HepG2 (cell line): ENCODE results near the gene CYTH1. TPM values are rescaled to one million over a fixed set of nuclear protein-coding genes. Genes with fewer than 3 reads are reported as not detected.
A peak's percentile ranks its signal among the peaks of the same experiment; 100 is the strongest.

ENCODE experiments used
- ATAC-seq: fragments of 200-7000 bp; cut with Tn5 transposase; 3 replicates; pipeline ENCODE4 v1.9.1; 2020; ENCODE audit warnings: mild to moderate bottlenecking, moderate library complexity
- BruUV-seq: library from RNA; stranded (reverse); fragments of 400-500 nt; replicated peaks from 2 replicates; lab custom pipeline; 2021; lab: Mats Ljungman, UMichigan
- CTCF ChIA-PET: fragments of 300-600 bp; formaldehyde crosslinking; extraction: SDS; loops from one replicate; lab custom pipeline; 2021; ENCODE audit warnings: low total read pairs, inconsistent platforms, low intra/inter-chr PET ratio; lab: Yijun Ruan, JAX
- POLR2A ChIA-PET: fragments of 350-600 bp; sonication (Branson Sonifier 250); formaldehyde crosslinking; loops from one replicate; lab custom pipeline; 2020; ENCODE audit warnings: antibody characterized with exemption, inconsistent platforms; lab: Yijun Ruan, JAX
- DNase-seq: peaks from one replicate; pipeline ENCODE4 v3.0.0-alpha.2; 2015; ENCODE audit warnings: low spot score
- FAIRE-seq: peaks from 3 replicates; lab custom pipeline; 2011; peaks lifted over from hg19 to GRCh38; lab: Jason Lieb, UNC
- H2AFZ ChIP-seq: one replicate; pipeline ENCODE4 v1.6.1; 2011; ENCODE audit warnings: low read length, inconsistent platforms
- H3K27ac ChIP-seq: fragments of 300-600 bp; 3 replicates; pipeline ENCODE4 v1.8.0; 2011; ENCODE audit warnings: mixed run types, mild to moderate bottlenecking, mixed read lengths, low read length, inconsistent platforms; ENCODE audit not compliant: insufficient read depth; ENCODE audit errors: extremely low read length
- H3K27me3 ChIP-seq, 2 experiments: fragments of 200-600 bp in 1 of 2; 2 replicates in 1 of 2; 3 replicates in 1 of 2; pipeline versions ENCODE4 v1.6.0 to v1.8.0; 2011; ENCODE audit warnings: low read length in 2 of 2, mild to moderate bottlenecking in 2 of 2, moderate library complexity in 2 of 2, inconsistent platforms in 1 of 2; ENCODE audit not compliant: insufficient read depth in 2 of 2, control insufficient read depth in 1 of 2
- H3K36me3 ChIP-seq, 2 experiments: fragments of 200-600 bp in 1 of 2; replicated peaks in 1 of 2; 2 replicates in 1 of 2; 3 replicates in 1 of 2; pipeline versions ENCODE4 v1.5.1 to v1.8.0; 2011; ENCODE audit warnings: low read length in 2 of 2, inconsistent platforms in 1 of 2; ENCODE audit not compliant: insufficient read depth in 2 of 2, control insufficient read depth in 1 of 2
- H3K4me1 ChIP-seq: 2 replicates; pipeline ENCODE4 v1.5.1; 2012; ENCODE audit warnings: low read length, inconsistent platforms; ENCODE audit not compliant: insufficient read depth
- H3K4me2 ChIP-seq: 2 replicates; pipeline ENCODE4 v1.6.0; 2011; ENCODE audit warnings: low read depth, low read length, inconsistent platforms
- H3K4me3 ChIP-seq, 3 experiments: fragments of 200-600 bp in 1 of 3; sonication (generic), shearing (Covaris generic) in 1 of 3; replicated peaks in 1 of 3; 2 replicates each; pipeline ENCODE4 v1.5.1; 2011 to 2016; ENCODE audit warnings: low read length in 3 of 3, inconsistent platforms in 2 of 3, low read depth in 2 of 3, mild to moderate bottlenecking in 2 of 3, control low read depth in 1 of 3, mixed read lengths in 1 of 3; ENCODE audit not compliant: insufficient read depth in 1 of 3
- H3K79me2 ChIP-seq: one replicate; pipeline ENCODE4 v1.6.1; 2011; ENCODE audit warnings: low read length, inconsistent platforms; ENCODE audit not compliant: insufficient read depth
- H3K9ac ChIP-seq: 2 replicates; pipeline ENCODE4 v1.6.0; 2011; ENCODE audit warnings: mild to moderate bottlenecking, low read depth, low read length, inconsistent platforms; ENCODE audit not compliant: insufficient read depth
- H3K9me3 ChIP-seq: 2 replicates; pipeline ENCODE4 v1.5.1; 2012; ENCODE audit warnings: mild to moderate bottlenecking, low read length
- H4K20me1 ChIP-seq: 2 replicates; pipeline ENCODE4 v1.6.0; 2011; ENCODE audit warnings: inconsistent platforms, mild to moderate bottlenecking, low read length, moderate library complexity; ENCODE audit not compliant: insufficient read depth
- AGO2 ChIP-seq: fragments of 200-400 bp; formaldehyde crosslinking; optimal IDR thresholded peaks from 2 replicates; pipeline ENCODE3; 2017; ENCODE audit warnings: mild to moderate bottlenecking, low read depth, low read length, moderate library complexity
- CBX1 ChIP-seq: IDR thresholded peaks from one replicate; pipeline ENCODE4 v1.6.1; 2016; ENCODE audit warnings: antibody characterized with exemption, low read depth
- MNT ChIP-seq: fragments of 450-650 bp; IDR thresholded peaks from 2 replicates; pipeline ENCODE4 v1.6.1; 2016
- MZF1 ChIP-seq: sonication (generic); formaldehyde crosslinking; IDR thresholded peaks from 2 replicates; pipeline ENCODE4 v1.8.1; 2023; ENCODE audit warnings: mild to moderate bottlenecking, missing genetic modification reagents, borderline replicate concordance
- PHF5A ChIP-seq: IDR thresholded peaks from one replicate; pipeline ENCODE4 v1.6.1; 2018; ENCODE audit warnings: low read depth, missing genetic modification reagents; ENCODE audit not compliant: unreplicated experiment
- SMARCE1 ChIP-seq: fragments of 450-650 bp; IDR thresholded peaks from 2 replicates; pipeline ENCODE4 v1.6.1; 2017; ENCODE audit warnings: borderline replicate concordance
- ZFP37 ChIP-seq: sonication (generic); formaldehyde crosslinking; IDR thresholded peaks from 2 replicates; pipeline ENCODE4 v1.4.0; 2020; ENCODE audit warnings: missing genetic modification reagents, borderline replicate concordance
- ZMYM2 ChIP-seq: sonication (generic); formaldehyde crosslinking; IDR thresholded peaks from 2 replicates; pipeline ENCODE4 v1.8.0; 2022; ENCODE audit warnings: mild to moderate bottlenecking, missing genetic modification reagents
- ZNF235 ChIP-seq: sonication (generic); formaldehyde crosslinking; IDR thresholded peaks from 2 replicates; pipeline ENCODE4 v1.8.1; 2023; ENCODE audit warnings: mild to moderate bottlenecking, missing genetic modification reagents, borderline replicate concordance
- whole genome bisulfite sequencing: methylation state at CpG from one replicate; pipeline ENCODE4 v1.1.6; 2017; ENCODE audit warnings: low lambda C conversion rate; 5-methylcytosine and 5-hydroxymethylcytosine counted together
- in situ Hi-C: cut with HindIII; loops from 2 replicates; pipeline ENCODE4 v1.10.0; 2017; ENCODE audit warnings: low pct_unique_long_range_greater_than_20kb; ENCODE audit not compliant: extremely low pct_ligation_motif_present
- intact Hi-C: fragments of 100-400 bp; cut with micrococcal nuclease; formaldehyde crosslinking; loops from one replicate; pipeline ENCODE4 v1.10.0; 2022; ENCODE audit not compliant: unreplicated experiment
- polyA plus RNA-seq, 8 experiments: library from polyadenylated mRNA; depleted of rRNA in 3 of 8; stranded (reverse) in 7 of 8; unstranded in 1 of 8; fragments of >200 nt; fragmentation: Illumina TruSeq in 4 of 8; extraction: Trizol in 4 of 8; gene quantifications; 2 replicates each; pipeline versions ENCODE4 v1.2.1 to v1.2.3, GENCODE V29; 2011 to 2016; ENCODE audit warnings: low read depth in 4 of 8, missing spikeins in 1 of 8, mixed read lengths in 1 of 8; ENCODE audit not compliant: insufficient read depth in 1 of 8
- total RNA-seq, 5 experiments: library from RNA; depleted of rRNA; stranded (reverse); fragments of >200 nt; fragmentation: Illumina TruSeq; extraction: Trizol; gene quantifications; 2 replicates each; pipeline ENCODE4 v1.2.3, GENCODE V29; 2016; ENCODE audit warnings: low read depth in 1 of 5

CYTH1 gene
- total and polyA plus RNA-seq, 2 of the 13 experiments (the other 11 are each of a cell fraction or from before 2014, with no cell fraction given) = 20.1 to 48.9 TPM

- TF ChIP-seq MNT = no peak
These were observed 39.9 kb upstream of the CYTH1 start (continued) for GRCh38 chr17:78821961-78822360.

- no TSS peak for BruUV-seq
- ATAC-seq = no peak
- POLR2A ChIA-PET = no interaction called here
These were observed 38.8 kb upstream of the CYTH1 start for GRCh38 chr17:78820841-78821240.

More at GRCh38 chr17:78820841-78821240, 38.8 kb upstream of the CYTH1 start:
- WGBS = 97% methylated on average over 13 of the region's 13 CpGs
- Histone ChIP-seq H3K9ac (no peak overlapping the region), H3K36me3 (peaks cover 69 to 92% of the 10 kb centered on the region in 2 experiments), H3K27ac (no peak overlapping the region), H3K4me1 (0 out of 2 replicates have a peak, but pooled peaks cover 7% of the 10 kb centered on the region), H2AFZ (no peak overlapping the region), H3K4me3 (no peak overlapping the region), H3K79me2 (peaks cover 3% of the 10 kb centered on the region), H3K9me3 (no peaks in the 10 kb centered on the region), H4K20me1 (peaks cover 6% of the 10 kb centered on the region; the same call in 1 of the 2 replicates), H3K27me3 (no peaks in the 10 kb centered on the region), H3K4me2 (no peak overlapping the region)
- DNase-seq (no peak), FAIRE-seq (no peak)
- intact Hi-C loops (no loop called here), in situ Hi-C loops (no loop called here)
- CTCF ChIA-PET = no interaction called here
- TF ChIP-seq AGO2 = peak; percentile 29
- no peak for TF ChIP-seq ZFP37 (CRISPR knock-in tag)
- TF ChIP-seq PHF5A (CRISPR knock-in tag) = no peak
- TF ChIP-seq CBX1 = no peak
- no peak for TF ChIP-seq SMARCE1
- TF ChIP-seq MZF1 (CRISPR knock-in tag) = no peak
- TF ChIP-seq ZMYM2 (CRISPR knock-in tag) = no peak
- TF ChIP-seq ZNF235 = no peak
